ENCODE results near the gene ACAP3.

Gene ACAP3

GRCh38 chr1:1333551-1334241, 26.0 kb upstream of the ACAP3 start:
- no peak for DNase-seq (ENCODE audit: extremely low read depth, insufficient read length)
- peaks cover 3% of the 10 kb centered on the region for H3K36me3 ChIP-seq (ENCODE audit: control insufficient read depth, insufficient read depth, low read length)
- H3K4me3 ChIP-seq (replicated peaks; ENCODE audit: low read depth, low read length) = no peak overlapping the region
- no peaks in the 10 kb centered on the region for H3K27me3 ChIP-seq (replicated peaks; ENCODE audit: control insufficient read depth, insufficient read depth, low read length)
- no peak for TF ChIP-seq CTCF (IDR thresholded peaks at IDR 0.05; ENCODE audit: insufficient read depth, low read length, poor library complexity, severe bottlenecking)

- Histone ChIP-seq H3K27me3 (replicated peaks; ENCODE audit: control insufficient read depth, insufficient read depth, low read length) (no peaks in the 10 kb centered on the region), H3K36me3 (ENCODE audit: control insufficient read depth, insufficient read depth, low read length) (peaks cover 3% of the 10 kb centered on the region), H3K4me3 (replicated peaks; ENCODE audit: low read depth, low read length) (no peak overlapping the region)
- TF ChIP-seq CTCF (IDR thresholded peaks at IDR 0.05; ENCODE audit: insufficient read depth, low read length, poor library complexity, severe bottlenecking) = no peak
- no peak for DNase-seq (ENCODE audit: extremely low read depth, insufficient read length)
Measured at GRCh38 chr1:1332774-1333480, 25.2 kb upstream of the ACAP3 start.

GRCh38 chr1:1332031-1332755, 24.5 kb upstream of the ACAP3 start:
- no peaks in the 10 kb centered on the region for H3K27me3 ChIP-seq (replicated peaks; ENCODE audit: control insufficient read depth, insufficient read depth, low read length)
- DNase-seq (ENCODE audit: extremely low read depth, insufficient read length) = no peak
- H3K36me3 ChIP-seq (ENCODE audit: control insufficient read depth, insufficient read depth, low read length) = peaks cover 6% of the 10 kb centered on the region
- no peak overlapping the region for H3K4me3 ChIP-seq (replicated peaks; ENCODE audit: low read depth, low read length)
- no peak for TF ChIP-seq CTCF (IDR thresholded peaks at IDR 0.05; ENCODE audit: insufficient read depth, low read length, poor library complexity, severe bottlenecking)

- Histone ChIP-seq H3K4me3 (replicated peaks; ENCODE audit: low read depth, low read length) (no peak within 1 kb of the TSS), H3K36me3 (ENCODE audit: control insufficient read depth, insufficient read depth, low read length) (peaks cover 6% of the 10 kb centered on the region), H3K27me3 (replicated peaks; ENCODE audit: control insufficient read depth, insufficient read depth, low read length) (no peaks in the 10 kb centered on the region)
- TF ChIP-seq CTCF (IDR thresholded peaks at IDR 0.05; ENCODE audit: insufficient read depth, low read length, poor library complexity, severe bottlenecking) = no peak
- DNase-seq (ENCODE audit: extremely low read depth, insufficient read length) = no peak
Measured at GRCh38 chr1:1331068-1331965, 23.6 kb upstream of the ACAP3 start, which contains the start of gene TAS1R3. Gene TAS1R3 (plus strand): TSS chr1:1331280. CDS start chr1:1331346, 66 bp downstream.

GRCh38 chr1:1330366-1331067, 22.8 kb upstream of the ACAP3 start:
- Histone ChIP-seq H3K36me3 (ENCODE audit: control insufficient read depth, insufficient read depth, low read length) (peaks cover 6% of the 10 kb centered on the region), H3K4me3 (replicated peaks; ENCODE audit: low read depth, low read length) (no peak overlapping the region), H3K27me3 (replicated peaks; ENCODE audit: control insufficient read depth, insufficient read depth, low read length) (no peaks in the 10 kb centered on the region)
- no peak for TF ChIP-seq CTCF (IDR thresholded peaks at IDR 0.05; ENCODE audit: insufficient read depth, low read length, poor library complexity, severe bottlenecking)
- no peak for DNase-seq (ENCODE audit: extremely low read depth, insufficient read length)
